ENCODE results near the gene S100A6.

S100A6 gene

DNA sequence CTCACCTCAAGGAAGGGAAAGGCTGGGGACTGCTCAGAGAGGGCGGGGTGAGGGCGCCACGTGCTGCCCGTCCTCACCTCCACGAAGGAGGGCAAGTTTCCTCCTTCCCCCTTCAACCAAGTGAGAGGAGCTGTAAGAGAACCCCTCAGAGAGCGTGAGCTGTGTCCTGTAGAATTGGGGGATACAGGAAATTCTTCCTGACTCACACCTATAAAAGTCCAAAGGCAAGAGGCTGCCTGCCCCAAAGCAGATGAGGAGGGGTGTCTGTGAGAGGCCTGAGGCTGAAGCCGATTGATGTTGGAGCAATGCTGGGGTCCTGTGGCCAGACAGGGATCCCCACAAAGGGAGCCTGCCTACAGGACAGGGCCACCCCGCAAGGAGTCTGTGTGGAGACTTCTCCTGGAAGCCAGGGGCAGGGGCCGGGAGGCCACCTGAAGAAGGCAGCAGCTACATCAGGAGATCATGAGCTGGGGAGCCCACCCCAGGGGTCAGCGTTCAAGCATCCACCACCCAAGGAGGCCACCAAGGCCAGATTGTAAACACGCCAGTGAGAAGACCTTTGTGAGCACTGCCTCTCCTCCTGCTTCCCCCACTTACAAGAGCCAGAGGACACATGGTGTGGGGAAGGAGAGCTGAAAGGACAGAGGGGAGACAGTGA, 27.7 kb downstream of the S100A6 start:
- peaks cover 11% of the 10 kb centered on the region for H3K4me1 ChIP-seq
- no peaks in the 10 kb centered on the region for H3K36me3 ChIP-seq
- H3K9me3 ChIP-seq = no peaks in the 10 kb centered on the region
- DNase-seq = no peak
- TF ChIP-seq, protein P1, sequence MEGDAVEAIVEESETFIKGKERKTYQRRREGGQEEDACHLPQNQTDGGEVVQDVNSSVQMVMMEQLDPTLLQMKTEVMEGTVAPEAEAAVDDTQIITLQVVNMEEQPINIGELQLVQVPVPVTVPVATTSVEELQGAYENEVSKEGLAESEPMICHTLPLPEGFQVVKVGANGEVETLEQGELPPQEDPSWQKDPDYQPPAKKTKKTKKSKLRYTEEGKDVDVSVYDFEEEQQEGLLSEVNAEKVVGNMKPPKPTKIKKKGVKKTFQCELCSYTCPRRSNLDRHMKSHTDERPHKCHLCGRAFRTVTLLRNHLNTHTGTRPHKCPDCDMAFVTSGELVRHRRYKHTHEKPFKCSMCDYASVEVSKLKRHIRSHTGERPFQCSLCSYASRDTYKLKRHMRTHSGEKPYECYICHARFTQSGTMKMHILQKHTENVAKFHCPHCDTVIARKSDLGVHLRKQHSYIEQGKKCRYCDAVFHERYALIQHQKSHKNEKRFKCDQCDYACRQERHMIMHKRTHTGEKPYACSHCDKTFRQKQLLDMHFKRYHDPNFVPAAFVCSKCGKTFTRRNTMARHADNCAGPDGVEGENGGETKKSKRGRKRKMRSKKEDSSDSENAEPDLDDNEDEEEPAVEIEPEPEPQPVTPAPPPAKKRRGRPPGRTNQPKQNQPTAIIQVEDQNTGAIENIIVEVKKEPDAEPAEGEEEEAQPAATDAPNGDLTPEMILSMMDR (IDR thresholded peaks at IDR 0.05; ENCODE audit: low read depth, low read length) = no peak
- no peak overlapping the region for H3K4me3 ChIP-seq (ENCODE audit: low read depth, low read length)
- H3K27me3 ChIP-seq = no peaks in the 10 kb centered on the region

DNA sequence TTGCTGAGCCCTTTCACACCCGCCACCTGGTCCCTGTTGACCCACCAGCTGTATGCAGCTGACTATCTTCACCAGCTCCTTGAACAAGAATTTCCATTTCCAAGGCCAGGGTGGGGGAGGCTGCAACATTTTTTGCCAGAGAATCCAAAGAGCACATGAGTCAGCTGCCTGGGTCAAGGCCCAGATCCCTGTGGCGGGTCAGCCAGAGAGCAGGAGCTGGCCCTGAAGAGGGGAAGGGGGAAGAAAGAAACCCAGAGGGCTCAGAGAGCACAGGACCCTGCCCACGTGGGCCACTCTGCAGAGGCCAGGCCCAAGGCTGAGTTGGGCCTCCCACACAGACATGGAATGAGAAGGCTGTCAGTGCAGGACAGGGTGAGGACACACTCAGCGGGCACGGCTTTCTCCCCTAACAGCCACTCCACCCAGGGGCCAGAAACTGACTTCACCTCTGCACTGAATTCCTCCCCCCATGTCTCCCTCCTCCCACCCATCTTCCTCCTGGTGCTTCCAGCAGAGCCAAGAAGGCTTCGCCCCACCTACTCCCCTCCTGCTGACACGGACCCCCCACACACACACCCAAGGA, 28.9 kb downstream of the S100A6 start:
- peaks cover 21% of the 10 kb centered on the region for H3K4me1 ChIP-seq
- H3K4me3 ChIP-seq (ENCODE audit: low read depth, low read length) = no peak overlapping the region
- H3K36me3 ChIP-seq = no peaks in the 10 kb centered on the region
- H3K9me3 ChIP-seq = no peaks in the 10 kb centered on the region
- DNase-seq = no peak
- TF ChIP-seq, protein P1 (IDR thresholded peaks at IDR 0.05; ENCODE audit: low read depth, low read length) = no peak
- H3K27me3 ChIP-seq = no peaks in the 10 kb centered on the region

DNA sequence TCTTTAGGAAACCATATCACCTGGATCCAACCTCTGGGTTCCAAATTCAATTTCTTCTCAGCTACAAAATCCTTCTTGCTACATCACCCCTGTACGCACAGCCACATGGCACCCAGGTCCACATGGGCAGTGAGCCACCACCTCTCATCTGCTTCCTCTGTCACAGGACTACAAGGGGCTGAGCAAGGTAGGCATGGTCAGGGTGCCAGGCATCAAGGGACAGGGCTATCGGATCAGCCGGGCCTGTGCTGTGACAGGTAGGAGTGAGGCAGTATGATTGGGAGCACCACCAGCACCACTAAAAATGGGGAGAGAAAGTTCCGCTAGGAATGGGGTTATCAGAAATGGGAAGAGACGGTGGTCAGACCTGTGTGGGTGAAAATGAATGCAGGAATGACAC, 29.4 kb downstream of the S100A6 start:
- no peak overlapping the region for H3K4me3 ChIP-seq (ENCODE audit: low read depth, low read length)
- DNase-seq = no peak

DNA sequence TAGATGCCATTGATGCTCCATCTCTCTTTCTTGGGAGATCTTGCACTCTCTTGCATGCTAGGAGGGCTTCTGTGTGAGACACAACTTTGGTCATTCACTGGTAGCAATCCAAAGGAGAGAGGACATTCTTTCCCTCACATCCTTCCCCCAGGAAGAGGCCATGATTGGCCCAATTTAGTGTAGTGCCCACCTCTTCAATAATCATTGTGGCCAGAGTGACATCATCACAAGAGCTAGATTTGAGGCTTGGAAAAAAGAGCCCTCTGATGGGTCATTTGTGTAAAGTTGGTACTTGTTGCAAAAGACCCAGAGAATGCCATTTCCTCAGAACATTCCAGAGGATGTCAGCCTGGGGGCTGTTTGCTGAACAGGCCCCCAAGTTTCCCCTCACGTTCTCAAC, 30.2 kb downstream of the S100A6 start:
- H3K36me3 ChIP-seq = no peaks in the 10 kb centered on the region
- no peak for DNase-seq
- no peaks in the 10 kb centered on the region for H3K27me3 ChIP-seq
- peaks cover 19% of the 10 kb centered on the region for H3K4me1 ChIP-seq
- no peaks in the 10 kb centered on the region for H3K9me3 ChIP-seq
- TF ChIP-seq, protein P1 (IDR thresholded peaks at IDR 0.05; ENCODE audit: low read depth, low read length) = no peak
- no peak overlapping the region for H3K4me3 ChIP-seq (ENCODE audit: low read depth, low read length)

More for the DNA sequence above, 29.4 kb downstream of the S100A6 start:
- no peaks in the 10 kb centered on the region for H3K9me3 ChIP-seq
- H3K4me1 ChIP-seq = peaks cover 24% of the 10 kb centered on the region
- TF ChIP-seq, protein P1 (IDR thresholded peaks at IDR 0.05; ENCODE audit: low read depth, low read length) = no peak
- no peaks in the 10 kb centered on the region for H3K36me3 ChIP-seq
- H3K27me3 ChIP-seq = no peaks in the 10 kb centered on the region

DNA sequence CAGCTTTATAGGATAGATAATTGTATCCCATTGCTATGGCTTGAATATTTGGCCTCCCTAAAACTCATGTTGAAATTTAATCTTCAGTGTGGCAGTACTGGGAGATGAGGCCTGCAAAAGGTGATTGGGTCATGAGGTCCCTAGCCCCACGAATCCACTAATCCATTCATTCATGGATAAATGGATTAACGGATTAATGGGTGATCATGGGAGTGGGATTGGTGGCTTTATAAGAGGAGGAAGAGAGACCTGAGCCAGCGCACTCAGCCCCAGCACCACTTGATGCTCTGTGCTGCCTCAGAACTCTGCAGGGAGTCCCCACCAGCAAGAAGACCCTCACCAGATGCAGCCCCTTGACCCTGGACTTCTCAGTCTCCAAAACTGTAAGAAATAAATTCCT, 32.0 kb downstream of the S100A6 start:
- H3K27me3 ChIP-seq = no peaks in the 10 kb centered on the region
- TF ChIP-seq, protein P1 (IDR thresholded peaks at IDR 0.05; ENCODE audit: low read depth, low read length) = no peak
- no peaks in the 10 kb centered on the region for H3K36me3 ChIP-seq
- no peak overlapping the region for H3K4me3 ChIP-seq (ENCODE audit: low read depth, low read length)
- peaks cover 19% of the 10 kb centered on the region for H3K4me1 ChIP-seq
- H3K9me3 ChIP-seq = no peaks in the 10 kb centered on the region
- no peak for DNase-seq

DNA sequence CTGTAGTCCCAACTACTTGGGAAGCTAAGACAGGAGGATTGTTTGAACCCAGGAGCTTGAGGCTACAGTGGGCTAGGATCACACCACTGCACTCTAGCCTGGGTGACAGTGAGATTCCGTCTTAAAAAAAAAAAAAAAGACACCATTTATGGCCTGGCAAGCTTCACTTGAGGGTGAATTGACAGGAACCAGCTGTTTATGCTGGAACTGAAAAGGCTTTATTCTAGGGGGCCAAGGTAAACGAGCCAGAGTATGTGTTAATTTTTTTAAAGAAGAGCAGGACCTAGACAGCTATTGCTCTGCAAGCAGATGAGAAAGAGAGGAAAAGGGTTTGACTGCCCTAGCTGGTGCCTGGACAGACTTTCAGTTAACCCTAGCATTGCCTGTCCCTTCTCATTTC, 37.0 kb downstream of the S100A6 start:
- peaks cover 29% of the 10 kb centered on the region for H3K4me1 ChIP-seq
- no peaks in the 10 kb centered on the region for H3K9me3 ChIP-seq
- no peaks in the 10 kb centered on the region for H3K27me3 ChIP-seq
- H3K36me3 ChIP-seq = no peaks in the 10 kb centered on the region
- no peak for DNase-seq
- TF ChIP-seq, protein P1 (IDR thresholded peaks at IDR 0.05; ENCODE audit: low read depth, low read length) = no peak
- H3K4me3 ChIP-seq (ENCODE audit: low read depth, low read length) = no peak overlapping the region
